GM23338 (cell line): ENCODE measurements around the gene SMIM28.

Source experiments
- CTCF ChIP-seq, 2 experiments: fragments of 200-600 bp in 1 of 2; sonication (generic) in 1 of 2; conservative IDR thresholded peaks; 2 replicates each; pipeline versions ENCODE4 v1.5.1 to v1.6.1; 2016 to 2017; ENCODE audit warnings: antibody characterized with exemption in 2 of 2, low read depth in 2 of 2, mild to moderate bottlenecking in 2 of 2, moderate library complexity in 1 of 2
- EZH2 ChIP-seq: fragments of 200-600 bp; sonication (generic); IDR thresholded peaks from one replicate; pipeline ENCODE4 v1.8.0; 2017; ENCODE audit warnings: antibody characterized with exemption, mild to moderate bottlenecking, low read depth; ENCODE audit not compliant: unreplicated experiment
- POLR2AphosphoS5 ChIP-seq: IDR thresholded peaks from 2 replicates; pipeline ENCODE4 v1.6.1; 2016; ENCODE audit warnings: antibody characterized with exemption, low read depth

- no peak for TF ChIP-seq POLR2AphosphoS5
- TF ChIP-seq CTCF (conservative IDR thresholded peaks at IDR 0.05; ENCODE audit: low read depth in 2 of 2) = no peak
- TF ChIP-seq EZH2 = no peak
Observed at GRCh38 chr6:138374230-138374629, 3.5 kb upstream of the SMIM28 start.
